ENCODE data around the gene KIT. TPM values are rescaled to one million over a fixed set of nuclear protein-coding genes. Genes with fewer than 3 reads are reported as not detected.

KIT gene
- polyA plus RNA-seq, 3 donors = 17.4 to 19.2 (median 17.8) TPM

DNA sequence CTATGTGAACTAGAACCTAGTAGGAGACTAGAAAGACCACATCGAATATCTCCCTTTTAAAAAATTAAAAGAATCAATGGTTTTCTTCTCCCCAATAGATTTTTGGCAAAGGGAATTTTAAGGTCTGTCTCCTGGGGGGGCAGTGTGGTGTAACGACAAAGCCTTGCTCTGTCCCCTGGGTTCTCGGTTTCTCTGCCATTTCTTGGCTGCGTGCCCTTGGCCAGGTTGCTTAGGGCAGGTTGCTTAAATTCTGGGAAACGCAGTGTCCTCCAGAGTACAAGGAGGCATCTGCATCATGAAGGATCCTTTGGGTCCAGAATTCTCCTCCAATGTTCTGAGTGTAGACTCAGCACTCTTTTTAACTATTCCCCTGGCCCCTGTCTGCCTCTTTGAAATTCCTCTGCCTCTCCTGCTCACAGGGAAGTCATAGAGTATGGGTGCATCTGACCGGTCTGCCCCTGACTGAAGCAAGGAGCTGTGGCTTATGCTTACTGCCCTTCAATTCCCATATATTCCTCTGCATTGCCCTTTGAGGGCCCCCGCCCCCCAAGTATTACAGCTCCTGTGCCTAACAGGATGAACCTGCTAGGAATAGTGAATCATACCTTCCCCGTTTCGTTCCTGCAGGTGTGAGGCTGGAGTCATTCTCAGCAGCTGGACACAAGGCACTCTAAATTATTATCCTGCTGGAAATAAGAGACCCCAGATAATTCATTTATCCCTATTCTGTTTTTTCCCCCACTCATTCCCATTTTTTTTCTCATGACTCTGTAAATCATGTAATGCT is 2.2 kb downstream of the KIT start:
- DNase-seq (ENCODE audit: low read depth in 3 of 3, low spot score in 2 of 3) = no peak

DNA sequence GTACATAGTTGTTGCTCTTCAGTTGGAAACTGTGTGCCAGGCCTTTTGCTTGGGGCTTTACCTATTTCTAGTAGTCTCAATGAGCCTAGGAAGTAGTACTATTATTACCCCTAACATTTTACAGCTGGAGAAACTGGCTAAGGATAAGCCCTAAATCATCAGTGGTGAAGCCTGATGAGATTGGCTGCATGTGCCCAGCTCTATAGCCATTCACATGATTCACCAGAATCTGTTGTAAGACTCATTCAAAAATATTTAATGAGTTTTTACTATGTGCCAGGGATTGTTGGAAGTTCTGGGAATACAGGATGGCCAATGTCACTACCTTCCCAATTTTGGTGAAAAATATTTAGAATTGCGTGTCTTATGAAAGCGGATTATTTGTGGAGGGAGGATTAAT is 2.8 kb downstream of the KIT start:
- no peak for DNase-seq (ENCODE audit: low read depth in 3 of 3, low spot score in 2 of 3)

GRCh38 chr4:54661169-54661568 is 3.4 kb downstream of the KIT start:
- DNase-seq (ENCODE audit: low read depth in 3 of 3, low spot score in 2 of 3) = no peak

GRCh38 chr4:54661686-54662085 is 3.9 kb downstream of the KIT start:
- no peak for DNase-seq (ENCODE audit: low read depth in 3 of 3, low spot score in 2 of 3)

DNA sequence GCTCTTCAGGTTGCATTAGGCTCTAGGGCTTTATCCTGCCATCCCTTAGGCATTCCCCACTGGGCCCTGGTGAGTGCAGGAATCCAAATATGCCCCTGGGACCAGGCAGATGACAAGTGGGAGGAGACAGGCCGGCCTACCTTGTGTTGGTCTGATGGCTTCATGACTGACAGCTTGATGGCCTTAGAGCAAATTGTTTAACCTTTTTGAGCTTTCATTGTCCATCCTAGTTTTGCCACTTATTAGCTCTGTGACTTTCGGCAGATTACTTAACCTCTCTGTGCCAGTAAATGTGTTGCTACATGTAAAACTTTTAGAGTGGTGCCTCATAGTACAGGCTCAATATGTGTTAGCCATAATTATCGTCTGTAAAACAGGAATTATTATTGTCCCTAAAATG is 4.4 kb downstream of the KIT start:
- DNase-seq (ENCODE audit: low read depth in 3 of 3, low spot score in 2 of 3) = no peak

DNA sequence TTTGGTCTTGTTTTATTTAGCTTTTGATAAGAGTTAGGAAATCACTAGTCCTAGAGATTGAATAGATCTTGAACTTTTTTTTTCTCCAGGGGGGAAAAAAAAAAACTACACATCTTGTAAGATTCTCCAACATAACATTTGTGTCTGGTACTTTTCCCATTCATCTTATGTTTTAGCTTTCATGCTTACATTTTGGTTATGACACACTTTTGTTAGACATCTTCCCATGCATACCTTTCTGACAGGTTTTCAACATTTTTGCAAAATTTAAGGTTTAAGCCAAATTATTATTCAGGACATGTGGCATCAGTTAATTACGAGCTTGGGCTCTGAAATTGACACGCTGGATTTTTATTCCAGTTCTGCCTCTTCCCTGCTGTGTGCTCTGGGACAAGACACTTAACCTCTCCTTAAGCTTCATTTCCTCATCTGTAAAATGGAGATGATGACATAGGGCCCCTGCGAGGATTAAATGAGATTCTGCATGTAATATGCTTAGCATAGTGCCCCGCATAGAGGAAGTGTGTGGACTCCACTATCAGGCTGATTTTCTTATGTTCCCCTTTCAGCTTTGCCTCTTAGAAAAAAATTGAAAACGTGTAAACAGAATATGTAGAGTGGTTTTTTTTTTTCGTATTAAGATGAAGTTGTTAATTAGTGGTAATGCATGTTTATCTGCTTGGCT is 5.3 kb downstream of the KIT start:
- no peak for DNase-seq (ENCODE audit: low read depth in 3 of 3, low spot score in 2 of 3)

DNA sequence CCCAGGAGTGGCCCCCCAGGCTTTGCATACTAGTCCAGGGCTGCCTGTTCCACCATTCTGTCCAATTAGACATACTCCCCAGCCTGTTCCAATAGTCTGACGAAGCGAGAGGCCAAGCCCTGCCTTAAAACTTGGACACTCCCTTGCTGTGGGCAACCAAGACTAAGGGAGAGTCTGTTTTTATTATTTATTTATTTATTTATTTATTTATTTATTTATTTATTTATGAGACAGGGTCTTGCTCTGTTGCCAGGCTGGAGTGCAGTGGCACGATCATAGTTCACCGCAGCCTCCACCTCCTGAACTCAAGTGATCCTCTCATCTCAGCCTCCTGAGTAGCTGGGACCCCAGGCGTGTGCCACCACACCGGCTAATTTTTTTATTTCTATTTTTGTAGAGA is 6.6 kb downstream of the KIT start:
- DNase-seq (ENCODE audit: low read depth in 3 of 3, low spot score in 2 of 3) = no peak

DNA sequence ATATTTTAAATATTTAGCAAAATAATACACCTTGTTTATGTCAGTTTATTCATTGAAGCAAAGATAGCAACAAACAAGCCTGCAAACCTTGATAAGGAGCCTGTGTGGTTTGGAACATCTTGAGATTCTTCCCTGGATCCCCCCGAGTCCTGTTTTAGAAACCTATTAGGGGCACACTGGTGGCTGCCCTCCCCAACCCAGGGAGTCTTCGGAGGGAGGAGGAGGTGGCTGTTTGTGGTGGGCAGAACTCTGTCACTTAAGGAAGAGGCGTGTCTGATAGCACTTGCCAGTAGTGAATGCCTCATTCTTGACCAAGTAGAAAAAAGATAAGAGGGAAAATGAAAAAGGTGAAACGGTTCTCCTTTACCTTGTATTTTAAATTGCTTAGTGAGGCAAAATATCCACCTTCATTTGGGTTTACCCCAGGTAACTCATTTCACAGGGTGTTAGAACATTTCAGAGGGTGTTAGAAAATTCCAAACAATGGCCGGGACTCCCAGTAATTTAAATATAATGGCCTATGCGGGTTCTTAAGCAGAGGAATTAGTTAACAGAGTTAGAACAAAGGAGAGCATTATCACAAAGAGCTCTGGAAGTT is 10.4 kb downstream of the KIT start:
- no peak for DNase-seq (ENCODE audit: low read depth in 3 of 3, low spot score in 2 of 3)

GRCh38 chr4:54669831-54670230 is 12.1 kb downstream of the KIT start:
- no peak for DNase-seq (ENCODE audit: low read depth in 3 of 3, low spot score in 2 of 3)

DNA sequence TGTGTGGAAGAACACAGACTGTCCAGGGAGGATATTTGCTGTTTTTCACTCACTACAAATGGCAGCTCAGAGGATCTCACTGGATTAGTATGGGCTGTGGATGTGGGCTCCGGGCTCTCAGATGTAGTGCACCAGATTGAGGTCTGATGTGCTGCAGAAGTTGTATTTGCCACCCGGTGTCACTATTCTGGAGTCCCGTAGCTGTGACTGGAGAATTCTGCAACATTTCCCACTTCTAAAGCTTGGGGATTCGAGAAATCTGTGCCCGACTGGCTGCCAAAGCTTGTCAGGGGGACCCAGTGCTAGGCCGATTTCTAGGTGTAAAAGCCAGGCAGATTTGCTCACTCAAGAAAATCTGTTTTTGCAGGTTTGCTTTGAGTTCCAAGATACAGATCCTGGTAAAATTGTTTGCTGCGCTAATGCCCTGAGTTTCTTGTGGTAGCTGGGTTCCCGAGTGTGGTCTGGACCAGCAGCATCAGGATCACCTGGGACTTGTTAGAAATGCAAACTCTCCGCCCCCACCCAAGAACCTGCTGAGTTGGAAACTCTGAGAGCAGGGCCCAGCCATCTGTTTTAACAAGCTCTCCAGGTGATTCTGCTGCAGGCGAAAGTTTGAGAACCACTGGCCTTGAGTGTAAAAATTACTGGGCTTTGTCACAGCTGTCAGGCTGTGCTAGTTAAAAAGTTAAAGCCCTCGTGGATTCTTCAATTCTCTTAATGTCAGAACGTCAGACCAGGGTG is 18.1 kb downstream of the KIT start:
- DNase-seq (ENCODE audit: low read depth in 3 of 3, low spot score in 2 of 3) = no peak

DNA sequence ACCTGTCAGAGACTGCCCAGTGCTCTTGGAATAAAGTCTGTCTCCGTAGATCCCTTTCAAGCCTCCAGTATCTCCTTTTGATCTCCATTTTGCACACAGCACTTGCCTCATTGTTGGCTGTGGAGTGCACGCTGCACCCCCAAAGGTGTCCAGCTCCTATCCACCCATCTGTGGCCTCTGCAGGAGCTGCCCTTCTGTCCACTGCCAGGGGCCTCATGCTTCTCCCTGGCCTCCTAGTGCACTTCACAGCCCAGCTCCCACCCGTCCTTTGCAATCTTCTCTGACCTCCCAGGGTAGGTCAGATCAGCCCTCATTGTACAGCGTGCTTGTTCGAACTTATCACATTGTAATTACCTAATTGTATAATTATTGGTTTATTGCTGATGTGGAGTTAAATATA is 18.9 kb downstream of the KIT start:
- no peak for DNase-seq (ENCODE audit: low read depth in 3 of 3, low spot score in 2 of 3)

DNA sequence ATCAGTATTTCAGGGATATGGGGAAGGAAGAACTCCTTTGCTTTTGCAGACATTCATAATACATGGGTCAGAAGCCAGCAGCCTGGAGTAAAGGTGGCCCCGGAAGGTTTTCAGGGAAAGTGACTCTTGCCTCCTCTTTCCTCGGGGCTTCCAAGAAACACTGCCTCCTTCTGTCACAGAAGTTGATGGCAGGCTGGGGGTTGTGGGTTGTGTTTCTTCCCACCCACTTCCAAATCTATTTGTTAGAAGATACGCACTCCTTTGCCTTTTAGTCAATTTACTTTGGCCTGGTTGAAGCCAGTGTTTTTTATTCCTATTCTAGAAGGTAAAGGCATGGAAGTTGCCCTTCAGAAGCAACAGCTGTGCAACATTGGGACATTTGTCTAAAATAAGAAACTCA is 19.7 kb downstream of the KIT start:
- DNase-seq (ENCODE audit: low read depth in 3 of 3, low spot score in 2 of 3) = no peak

DNA sequence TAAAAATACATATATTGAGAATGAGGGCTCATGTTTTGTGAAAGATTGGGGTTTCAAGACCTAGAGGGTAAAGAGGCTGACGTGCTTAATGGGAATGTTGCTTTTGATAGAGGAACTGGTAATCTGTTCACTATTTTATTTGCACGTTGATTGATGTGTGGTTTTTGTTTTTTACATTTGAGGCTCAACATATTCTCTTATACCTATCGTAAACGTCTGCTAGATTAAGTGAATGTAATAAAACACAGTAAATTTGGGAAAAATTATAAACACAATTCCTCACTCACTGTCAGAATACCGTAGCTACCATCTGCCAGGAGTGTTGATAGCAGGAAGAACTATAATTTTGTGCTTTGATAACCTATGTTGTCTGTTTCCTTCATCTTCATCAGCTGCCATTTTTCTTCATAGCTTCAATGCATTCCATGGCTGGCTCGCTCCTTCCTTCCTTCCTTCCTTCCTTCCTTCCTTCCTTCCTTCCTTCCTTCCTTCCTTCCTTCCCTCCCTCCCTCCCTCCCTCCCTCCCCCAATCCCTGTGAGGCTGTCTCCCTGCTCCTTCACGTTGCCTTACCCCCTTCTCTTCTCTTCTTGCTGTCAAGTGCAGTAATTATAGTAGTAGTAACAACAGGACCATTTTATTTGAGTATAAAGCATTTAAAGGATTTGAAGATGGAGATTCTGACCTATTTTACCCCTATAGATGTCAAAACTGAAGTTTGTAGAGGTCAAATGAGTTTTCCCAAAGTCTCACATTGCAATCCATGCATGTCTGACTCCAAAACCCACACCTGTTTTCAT is 20.3 kb downstream of the KIT start:
- DNase-seq (ENCODE audit: low read depth in 3 of 3, low spot score in 2 of 3) = no peak

DNA sequence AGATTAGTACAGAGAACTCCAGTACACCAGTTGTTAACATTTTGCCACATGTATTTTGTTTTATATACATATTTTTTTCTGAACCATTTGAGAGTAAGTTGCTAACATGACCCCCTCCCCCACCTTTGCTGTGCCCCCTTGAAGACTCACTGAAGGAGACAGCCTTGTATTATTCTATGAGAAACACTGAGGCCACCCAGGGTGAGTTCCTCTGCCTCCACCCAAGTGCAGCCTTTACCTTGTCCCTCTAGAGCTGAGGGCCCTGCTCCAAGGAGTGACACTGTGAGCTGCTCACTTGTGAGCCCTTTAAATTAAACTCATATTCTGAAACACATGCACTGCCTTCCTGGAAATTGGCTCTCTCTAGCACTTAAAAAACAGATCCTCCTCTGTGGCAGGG is 21.1 kb downstream of the KIT start:
- DNase-seq (ENCODE audit: low read depth in 3 of 3, low spot score in 2 of 3) = no peak

- DNase-seq (ENCODE audit: low read depth in 3 of 3, low spot score in 2 of 3) = no peak
Observed at GRCh38 chr4:54679813-54680212, 22.1 kb downstream of the KIT start.

DNA sequence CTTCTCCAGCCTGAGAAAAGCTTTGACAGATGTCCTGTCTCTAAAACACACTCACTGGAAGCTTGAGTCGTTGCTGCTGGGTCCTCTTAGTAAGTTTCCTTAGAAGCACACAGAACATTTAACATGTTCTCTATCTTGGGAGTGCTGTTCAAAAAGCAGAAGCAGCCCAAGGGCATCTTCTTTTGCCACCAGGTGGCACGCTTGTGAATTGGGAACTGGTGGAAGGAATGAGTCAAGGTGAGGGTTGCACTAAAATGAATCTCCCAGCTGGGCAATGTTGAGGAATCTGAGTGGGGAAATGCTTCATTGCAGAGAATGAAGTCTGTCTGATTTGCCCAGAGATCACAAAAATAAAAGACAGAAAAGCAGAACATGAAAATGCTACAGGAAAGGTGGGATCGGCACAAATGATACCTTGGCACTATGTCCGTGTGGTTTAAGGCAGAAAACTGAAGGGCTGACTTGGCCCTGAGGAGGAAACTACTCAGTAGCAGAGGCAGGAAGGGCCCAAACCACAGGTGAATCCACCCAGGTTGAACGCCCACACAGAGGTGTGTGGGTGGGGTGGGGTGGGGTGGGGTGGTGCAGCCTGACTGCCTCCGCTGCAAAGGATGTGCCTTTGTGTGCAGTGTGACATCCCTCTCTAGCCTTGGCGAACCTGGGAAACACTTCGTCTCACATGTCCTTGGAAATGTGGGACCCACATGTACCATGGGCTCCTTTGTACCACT is 26.0 kb downstream of the KIT start:
- no peak for DNase-seq (ENCODE audit: low read depth in 3 of 3, low spot score in 2 of 3)

GRCh38 chr4:54685810-54686209 is 28.1 kb downstream of the KIT start:
- no peak for DNase-seq (ENCODE audit: low read depth in 3 of 3, low spot score in 2 of 3)

- no peak for DNase-seq (ENCODE audit: low read depth in 3 of 3, low spot score in 2 of 3)
Observed at GRCh38 chr4:54687887-54688841, 30.4 kb downstream of the KIT start.

DNA sequence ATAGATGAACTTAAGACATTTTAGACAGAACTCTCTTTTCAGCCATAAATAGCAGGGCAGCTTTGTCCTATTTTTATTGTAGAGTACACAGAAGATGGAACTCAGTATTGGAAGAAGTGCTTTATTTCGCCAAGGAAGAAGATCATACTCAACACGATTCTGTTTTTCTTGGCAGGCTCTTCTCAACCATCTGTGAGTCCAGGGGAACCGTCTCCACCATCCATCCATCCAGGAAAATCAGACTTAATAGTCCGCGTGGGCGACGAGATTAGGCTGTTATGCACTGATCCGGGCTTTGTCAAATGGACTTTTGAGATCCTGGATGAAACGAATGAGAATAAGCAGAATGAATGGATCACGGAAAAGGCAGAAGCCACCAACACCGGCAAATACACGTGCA is 37.6 kb downstream of the KIT start:
- no peak for DNase-seq (ENCODE audit: low read depth in 3 of 3, low spot score in 2 of 3)
